BE2C (cell line): ENCODE results near the gene SEC16A.

Experiments used
- DNase-seq: peaks from one replicate; pipeline ENCODE4 v3.0.0-alpha.2; 2020
- H3K27me3 ChIP-seq: fragments of 250-450 bp; sonication (Bioruptor Pico); 2 replicates; pipeline ENCODE4 v1.5.1; 2020; ENCODE audit warnings: mild to moderate bottlenecking
- H3K36me3 ChIP-seq: fragments of 250-450 bp; sonication (Bioruptor Pico); 2 replicates; pipeline ENCODE4 v1.5.1; 2020; ENCODE audit warnings: mild to moderate bottlenecking
- H3K4me1 ChIP-seq: fragments of 250-450 bp; sonication (Bioruptor Pico); 2 replicates; pipeline ENCODE4 v1.5.1; 2020
- H3K4me3 ChIP-seq: 2 replicates; pipeline ENCODE4 v1.5.1; 2011; ENCODE audit warnings: low read depth, low read length
- H3K9me3 ChIP-seq: fragments of 250-450 bp; sonication (Bioruptor Pico); 2 replicates; pipeline ENCODE4 v1.5.1; 2020
- TF ChIP-seq, protein P1 (sequence below): IDR thresholded peaks from 2 replicates; pipeline ENCODE4 v1.5.1; 2012; ENCODE audit warnings: mild to moderate bottlenecking, low read depth, low read length

SEC16A gene

DNA sequence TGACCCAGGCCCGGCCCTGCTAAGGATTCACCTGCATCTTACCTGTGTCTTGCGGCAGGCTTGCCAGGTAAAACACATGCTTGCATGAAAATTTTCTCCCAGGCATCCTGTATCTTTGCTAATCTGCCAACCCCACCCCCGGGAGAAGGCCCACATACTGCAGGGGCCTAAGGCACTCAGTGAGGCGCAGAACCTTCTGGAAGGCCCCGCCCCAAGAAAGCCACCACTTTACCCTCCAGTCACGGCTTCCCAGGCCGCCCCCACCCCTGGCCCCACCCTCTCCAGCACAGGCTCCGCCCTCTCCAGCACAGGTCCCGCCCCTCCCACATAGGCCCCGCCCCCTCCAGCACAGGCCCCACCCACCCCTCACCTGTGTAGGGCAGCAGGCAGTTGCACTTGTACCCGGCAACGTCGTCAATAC is 29.8 kb upstream of the SEC16A start:
- TF ChIP-seq, protein P1, sequence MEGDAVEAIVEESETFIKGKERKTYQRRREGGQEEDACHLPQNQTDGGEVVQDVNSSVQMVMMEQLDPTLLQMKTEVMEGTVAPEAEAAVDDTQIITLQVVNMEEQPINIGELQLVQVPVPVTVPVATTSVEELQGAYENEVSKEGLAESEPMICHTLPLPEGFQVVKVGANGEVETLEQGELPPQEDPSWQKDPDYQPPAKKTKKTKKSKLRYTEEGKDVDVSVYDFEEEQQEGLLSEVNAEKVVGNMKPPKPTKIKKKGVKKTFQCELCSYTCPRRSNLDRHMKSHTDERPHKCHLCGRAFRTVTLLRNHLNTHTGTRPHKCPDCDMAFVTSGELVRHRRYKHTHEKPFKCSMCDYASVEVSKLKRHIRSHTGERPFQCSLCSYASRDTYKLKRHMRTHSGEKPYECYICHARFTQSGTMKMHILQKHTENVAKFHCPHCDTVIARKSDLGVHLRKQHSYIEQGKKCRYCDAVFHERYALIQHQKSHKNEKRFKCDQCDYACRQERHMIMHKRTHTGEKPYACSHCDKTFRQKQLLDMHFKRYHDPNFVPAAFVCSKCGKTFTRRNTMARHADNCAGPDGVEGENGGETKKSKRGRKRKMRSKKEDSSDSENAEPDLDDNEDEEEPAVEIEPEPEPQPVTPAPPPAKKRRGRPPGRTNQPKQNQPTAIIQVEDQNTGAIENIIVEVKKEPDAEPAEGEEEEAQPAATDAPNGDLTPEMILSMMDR = no peak
- Histone ChIP-seq H3K4me1 (peaks cover 5% of the 10 kb centered on the region), H3K4me3 (no peak overlapping the region), H3K27me3 (no peaks in the 10 kb centered on the region), H3K36me3 (no peaks in the 10 kb centered on the region), H3K9me3 (no peaks in the 10 kb centered on the region)
- no peak for DNase-seq

DNA sequence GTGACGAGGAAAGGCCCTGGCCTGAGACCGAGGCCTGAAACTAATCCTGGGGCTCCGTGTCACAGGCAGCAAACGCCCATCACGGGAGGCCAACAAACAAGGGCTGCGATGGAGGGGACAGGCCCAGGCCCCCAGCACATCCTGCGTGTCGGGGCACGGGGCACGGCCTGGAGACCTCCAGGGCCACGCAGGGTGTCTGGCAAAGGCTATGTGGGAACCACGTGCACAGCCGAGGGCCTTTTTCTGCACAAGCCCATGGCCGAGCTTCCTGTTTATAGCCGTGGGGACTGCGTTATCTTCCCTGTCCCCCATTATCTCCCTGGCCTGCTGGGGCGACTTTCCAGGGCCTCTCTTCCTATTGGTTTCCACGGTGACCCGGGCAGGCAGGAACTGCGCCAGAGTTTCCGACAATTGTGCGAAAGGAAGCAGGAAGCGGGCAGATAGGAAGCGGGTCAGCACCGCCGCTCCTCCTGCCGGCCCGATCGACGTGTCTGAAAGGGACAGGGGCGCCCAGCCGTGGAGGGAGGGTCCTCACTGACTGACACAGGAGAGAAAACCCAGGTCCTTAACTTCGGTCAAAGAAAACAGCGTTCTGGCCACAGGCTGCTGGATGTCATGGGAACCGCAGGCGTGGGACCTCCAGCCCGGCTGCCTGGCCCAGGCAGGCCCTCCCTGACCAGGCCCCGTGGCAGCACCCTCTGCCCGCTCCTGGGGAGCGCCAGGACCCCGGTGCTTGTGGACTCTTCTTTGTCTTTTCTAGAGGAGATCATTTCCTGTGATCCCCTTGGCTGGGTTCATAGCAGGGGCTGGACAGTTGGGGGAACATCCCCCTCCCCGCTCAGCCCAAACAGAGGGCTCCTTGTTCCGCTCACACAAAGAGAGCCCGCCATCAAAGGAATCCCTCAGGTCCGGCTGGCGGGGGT is 29.1 kb upstream of the SEC16A start:
- Histone ChIP-seq H3K4me1 (peaks cover 5% of the 10 kb centered on the region), H3K9me3 (no peaks in the 10 kb centered on the region), H3K4me3 (no peak overlapping the region), H3K36me3 (no peaks in the 10 kb centered on the region), H3K27me3 (no peaks in the 10 kb centered on the region)
- DNase-seq = no peak
- TF ChIP-seq, protein P1 = no peak

- no peaks in the 10 kb centered on the region for H3K27me3 ChIP-seq
- no peak overlapping the region for H3K4me3 ChIP-seq
- no peak for DNase-seq
- TF ChIP-seq, protein P1 = no peak
- peaks cover 5% of the 10 kb centered on the region for H3K4me1 ChIP-seq
- no peaks in the 10 kb centered on the region for H3K9me3 ChIP-seq
- no peaks in the 10 kb centered on the region for H3K36me3 ChIP-seq
These were observed 28.4 kb upstream of the SEC16A start for GRCh38 chr9:136511144-136511669.

- H3K4me1 ChIP-seq = peaks cover 5% of the 10 kb centered on the region; the same call in 1 of the 2 replicates
- H3K36me3 ChIP-seq = no peaks in the 10 kb centered on the region
- TF ChIP-seq, protein P1 = no peak
- H3K27me3 ChIP-seq = no peaks in the 10 kb centered on the region
- no peak for DNase-seq
- no peak overlapping the region for H3K4me3 ChIP-seq
- H3K9me3 ChIP-seq = no peaks in the 10 kb centered on the region
These were observed 27.7 kb upstream of the SEC16A start for GRCh38 chr9:136510561-136510960.

DNA sequence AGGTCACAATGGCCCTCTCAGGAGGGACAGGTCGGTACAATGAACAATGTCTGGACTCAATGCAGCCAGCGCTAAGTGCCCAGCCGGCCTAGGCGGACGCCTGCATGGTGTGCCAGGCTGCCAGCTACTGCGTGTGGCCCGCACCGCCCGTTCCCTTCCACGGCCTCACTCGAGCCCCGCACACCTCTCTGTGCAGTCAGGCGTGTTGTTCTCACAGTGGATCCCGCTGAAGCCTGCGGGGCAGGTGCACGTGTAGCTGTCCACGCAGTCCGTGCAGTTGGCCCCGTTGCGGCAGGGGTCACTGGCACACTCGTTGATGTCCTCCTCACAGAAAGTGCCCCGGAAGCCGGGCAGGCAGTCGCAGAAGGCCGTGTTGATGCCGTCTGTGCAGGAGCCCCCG is 26.7 kb upstream of the SEC16A start:
- no peaks in the 10 kb centered on the region for H3K27me3 ChIP-seq
- no peak overlapping the region for H3K4me3 ChIP-seq
- H3K9me3 ChIP-seq = no peaks in the 10 kb centered on the region
- TF ChIP-seq, protein P1 = no peak
- H3K4me1 ChIP-seq = peaks cover 5% of the 10 kb centered on the region; the same call in 1 of the 2 replicates
- no peaks in the 10 kb centered on the region for H3K36me3 ChIP-seq
- DNase-seq = no peak
